Left hindlimb (tissue), 1 donor: ENCODE results near the gene MYOF.

Source experiments
- DNase-seq: peaks from one replicate; pipeline ENCODE4 v3.0.0-alpha.2; 2018

MYOF gene

GRCh38 chr10:93482145-93482834, at the start of gene MYOF:
TSS of gene MYOF (minus strand) at chr10:93482334. CDS start at chr10:93482194, 140 bp downstream.
- DNase-seq: peak; percentile 82

- no peak for DNase-seq
Measured at GRCh38 chr10:93518531-93518930, 36.4 kb upstream of the MYOF start.

GRCh38 chr10:93516006-93516380, 33.9 kb upstream of the MYOF start:
- no peak for DNase-seq

- no peak for DNase-seq
Measured at GRCh38 chr10:93515071-93516005, 33.2 kb upstream of the MYOF start.

- DNase-seq: no peak
Measured at GRCh38 chr10:93514521-93514920, 32.4 kb upstream of the MYOF start.

GRCh38 chr10:93513091-93513490, 31.0 kb upstream of the MYOF start:
- DNase-seq: no peak

- DNase-seq: no peak
Measured at GRCh38 chr10:93512565-93512964, 30.4 kb upstream of the MYOF start.

- no peak for DNase-seq
Measured at GRCh38 chr10:93509816-93510215, 27.7 kb upstream of the MYOF start.

- no peak for DNase-seq
Measured at GRCh38 chr10:93505075-93505474, 22.9 kb upstream of the MYOF start.

GRCh38 chr10:93503075-93503474, 20.9 kb upstream of the MYOF start:
- no peak for DNase-seq

- no peak for DNase-seq
Measured at GRCh38 chr10:93501650-93502049, 19.5 kb upstream of the MYOF start.

- DNase-seq: no peak
Measured at GRCh38 chr10:93498166-93498565, 16.0 kb upstream of the MYOF start.

GRCh38 chr10:93496322-93497041, 14.3 kb upstream of the MYOF start, which contains the start of gene CEP55:
TSS of gene CEP55 (plus strand) at chr10:93496612. CDS start at chr10:93500052, 3,440 bp downstream.
- DNase-seq: peak; percentile 97

- DNase-seq: no peak
Measured at GRCh38 chr10:93495654-93496321, 13.7 kb upstream of the MYOF start.

- DNase-seq: no peak
Measured at GRCh38 chr10:93494494-93494893, 12.4 kb upstream of the MYOF start.

GRCh38 chr10:93493162-93493561, 11.0 kb upstream of the MYOF start:
- no peak for DNase-seq

GRCh38 chr10:93491602-93492121, 9.5 kb upstream of the MYOF start:
- DNase-seq: no peak

GRCh38 chr10:93488956-93489528, 6.9 kb upstream of the MYOF start:
- DNase-seq: no peak

GRCh38 chr10:93485690-93486089, 3.6 kb upstream of the MYOF start:
- no peak for DNase-seq

- DNase-seq: no peak
Measured at GRCh38 chr10:93481637-93482144, 443 bp downstream of the MYOF start.

- DNase-seq: no peak
Measured at GRCh38 chr10:93478873-93479272, 3.3 kb downstream of the MYOF start.

- no peak for DNase-seq
Measured at GRCh38 chr10:93476756-93477155, 5.4 kb downstream of the MYOF start.
